ENCODE results near the gene ID1. TPM values are rescaled to one million over a fixed set of nuclear protein-coding genes. Genes with fewer than 3 reads are reported as not detected.
A peak's percentile ranks its signal among the peaks of the same experiment; 100 is the strongest.
"Not testable (repeated sequence)": the region's sequence is repeated elsewhere in the genome, so short reads cannot be mapped to it uniquely, and the experiment has no call there.

The ID1 gene
- total and polyA plus RNA-seq, 4 experiments from 2014 or later: 0.49 to 1.4 (median 0.50) TPM; not detected in 1

DNA sequence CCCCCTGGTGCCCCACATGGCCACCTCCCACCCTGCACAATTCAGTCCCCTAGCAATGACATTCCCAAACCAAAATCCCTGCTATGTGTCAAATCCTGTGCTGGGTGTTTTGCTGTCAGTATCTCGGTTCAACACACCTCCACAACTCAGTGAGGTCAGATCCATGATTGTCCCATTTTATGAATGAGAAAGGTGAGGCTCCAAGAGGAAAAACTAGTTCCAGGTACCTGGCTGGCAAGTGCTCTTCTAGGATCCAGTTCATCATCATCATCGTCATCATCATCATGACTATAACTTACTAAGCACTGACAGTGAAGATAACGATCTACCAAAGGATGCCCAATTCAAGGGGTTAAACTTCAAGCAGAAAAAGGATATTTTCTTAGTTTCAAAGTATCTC lies 15.2 kb downstream of the ID1 start:
- H3K27ac Mint-ChIP-seq: no peak overlapping the region
- H3K9me3 Mint-ChIP-seq: no peaks in the 10 kb centered on the region
- H3K4me1 Mint-ChIP-seq: peaks cover 0 to 2% (median 0%) of the 10 kb centered on the region in 4 donors
- H3K36me3 ChIP-seq (ENCODE audit: insufficient read depth, low read length): no peaks in the 10 kb centered on the region
- H3K4me1 ChIP-seq (ENCODE audit: insufficient read depth, low read length): no peaks in the 10 kb centered on the region
- DNase-seq: no peak
- no peaks in the 10 kb centered on the region for H3K27me3 ChIP-seq (ENCODE audit: insufficient read depth, low read length)
- no peaks in the 10 kb centered on the region for H3K9me3 ChIP-seq (ENCODE audit: control insufficient read depth in 1 of 2, low read length in 2 of 2)
- H3K4me3 Mint-ChIP-seq: no peak overlapping the region
- ChIA-PET CTCF (ENCODE audit: partially characterized antibody) (interaction anchor here (0.5 kb wide), 1 partner anchor 51 kb away, joined by 3 read pairs; no protein-coding TSS in a partner anchor), POLR2A (ENCODE audit: partially characterized antibody) (no interaction called here)
- H3K27me3 Mint-ChIP-seq: peaks cover 0 to 7% of the 10 kb centered on the region in 2 donors
- intact Hi-C loops (cut with micrococcal nuclease): no loop called here
- H3K4me3 ChIP-seq (ENCODE audit: low read length in 2 of 2): no peak overlapping the region
- no peaks in the 10 kb centered on the region for H3K36me3 Mint-ChIP-seq
- H3K27ac ChIP-seq (ENCODE audit: low read depth, low read length): no peak overlapping the region

- intact Hi-C loops (cut with micrococcal nuclease); H3K4me1 Mint-ChIP-seq; H3K27me3 ChIP-seq (ENCODE audit: insufficient read depth, low read length); H3K27me3 Mint-ChIP-seq; H3K4me1 ChIP-seq (ENCODE audit: insufficient read depth, low read length); H3K36me3 Mint-ChIP-seq; H3K9me3 ChIP-seq (ENCODE audit: control insufficient read depth in 1 of 2, low read length in 2 of 2); DNase-seq; H3K27ac Mint-ChIP-seq; H3K27ac ChIP-seq (ENCODE audit: low read depth, low read length); H3K4me3 ChIP-seq (ENCODE audit: low read length in 2 of 2); H3K36me3 ChIP-seq (ENCODE audit: insufficient read depth, low read length); H3K4me3 Mint-ChIP-seq; H3K9me3 Mint-ChIP-seq; POLR2A ChIA-PET (ENCODE audit: partially characterized antibody): not testable (repeated sequence)
- CTCF ChIA-PET (ENCODE audit: partially characterized antibody): interaction anchor here (3.4 kb wide), 1 partner anchor 11 kb away, joined by 16 read pairs; no protein-coding TSS in a partner anchor
Measured at GRCh38 chr20:31623123-31623505, 18.0 kb downstream of the ID1 start.

DNA sequence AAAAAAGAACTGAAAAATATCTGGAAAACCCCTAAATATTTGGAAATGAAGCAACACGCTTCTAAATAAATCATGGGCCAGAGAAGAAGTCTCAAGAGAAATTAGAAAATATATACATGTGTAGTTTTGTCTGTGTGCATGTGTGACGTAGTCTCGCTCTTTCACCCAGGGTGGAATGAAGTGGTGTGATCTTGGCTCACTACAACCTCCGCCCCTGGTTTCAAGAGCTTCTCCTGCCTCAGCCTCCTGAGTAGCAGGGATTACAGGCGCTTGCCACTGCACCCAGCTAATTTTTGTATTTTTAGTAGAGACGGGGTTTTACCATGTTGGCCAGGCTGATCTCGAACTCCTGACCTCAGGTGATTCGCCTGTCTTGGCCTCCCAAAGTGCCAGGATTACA lies 21.4 kb downstream of the ID1 start:
- H3K27me3 ChIP-seq (ENCODE audit: insufficient read depth, low read length); H3K27ac ChIP-seq (ENCODE audit: low read depth, low read length); H3K4me1 ChIP-seq (ENCODE audit: insufficient read depth, low read length); H3K36me3 Mint-ChIP-seq; H3K27ac Mint-ChIP-seq; POLR2A ChIA-PET (ENCODE audit: partially characterized antibody); H3K4me3 Mint-ChIP-seq; H3K27me3 Mint-ChIP-seq; H3K9me3 Mint-ChIP-seq; H3K4me3 ChIP-seq (ENCODE audit: low read length in 2 of 2); H3K36me3 ChIP-seq (ENCODE audit: insufficient read depth, low read length); CTCF ChIA-PET (ENCODE audit: partially characterized antibody); H3K4me1 Mint-ChIP-seq; DNase-seq; H3K9me3 ChIP-seq (ENCODE audit: control insufficient read depth in 1 of 2, low read length in 2 of 2); intact Hi-C loops (cut with micrococcal nuclease): not testable (repeated sequence)

DNA sequence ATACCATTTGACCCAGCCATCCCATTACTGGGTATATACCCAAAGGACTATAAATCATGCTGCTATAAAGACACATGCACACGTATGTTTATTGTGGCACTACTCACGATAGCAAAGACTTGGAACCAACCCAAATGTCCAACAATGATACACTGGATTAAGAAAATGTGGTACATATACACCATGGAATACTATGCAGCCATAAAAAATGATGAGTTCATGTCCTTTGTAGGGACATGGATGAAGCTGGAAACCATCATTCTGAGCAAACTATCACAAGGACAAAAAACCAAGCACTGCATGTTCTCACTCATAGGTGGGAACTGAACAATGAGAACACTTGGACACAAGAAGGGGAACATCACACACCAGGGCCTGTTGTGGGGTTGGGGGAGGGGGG lies 23.0 kb downstream of the ID1 start:
- intact Hi-C loops (cut with micrococcal nuclease); POLR2A ChIA-PET (ENCODE audit: partially characterized antibody); H3K36me3 Mint-ChIP-seq; H3K27ac ChIP-seq (ENCODE audit: low read depth, low read length); H3K4me3 ChIP-seq (ENCODE audit: low read length in 2 of 2); H3K4me3 Mint-ChIP-seq; H3K27me3 Mint-ChIP-seq; H3K27ac Mint-ChIP-seq; H3K4me1 Mint-ChIP-seq; H3K4me1 ChIP-seq (ENCODE audit: insufficient read depth, low read length); CTCF ChIA-PET (ENCODE audit: partially characterized antibody); H3K9me3 Mint-ChIP-seq; DNase-seq; H3K27me3 ChIP-seq (ENCODE audit: insufficient read depth, low read length); H3K9me3 ChIP-seq (ENCODE audit: control insufficient read depth in 1 of 2, low read length in 2 of 2); H3K36me3 ChIP-seq (ENCODE audit: insufficient read depth, low read length): not testable (repeated sequence)

DNA sequence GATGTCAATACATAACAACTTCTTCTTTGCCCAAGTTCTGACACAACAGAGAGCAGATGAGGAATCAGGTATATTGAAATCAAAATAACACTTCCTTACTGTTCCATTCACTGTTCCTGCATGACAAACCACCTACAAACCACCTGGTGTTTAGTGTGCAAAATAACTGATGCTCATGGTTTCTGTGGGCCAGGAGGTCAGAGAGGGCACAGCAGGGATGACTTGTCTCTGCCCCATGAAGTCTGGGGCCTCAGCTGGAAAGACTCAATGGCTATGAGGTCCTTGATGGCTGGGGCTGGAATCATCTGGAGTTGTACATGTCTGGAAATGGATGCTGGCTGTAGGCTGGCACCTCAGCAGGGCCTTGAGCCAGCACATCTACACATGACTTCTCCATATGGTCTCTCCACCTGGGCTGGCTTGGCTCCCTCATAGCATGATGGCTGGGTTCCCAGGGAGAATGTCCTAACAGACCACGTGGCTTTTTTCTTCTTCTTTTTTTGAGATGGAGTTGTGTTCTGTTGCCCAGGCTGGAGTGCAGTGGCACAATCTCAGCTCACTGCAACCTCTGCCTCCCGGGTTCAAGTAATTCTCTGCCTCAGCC lies 25.2 kb downstream of the ID1 start:
- no peak for DNase-seq
- intact Hi-C loops (cut with micrococcal nuclease): no loop called here
- no peaks in the 10 kb centered on the region for H3K27me3 ChIP-seq (ENCODE audit: insufficient read depth, low read length)
- H3K4me3 ChIP-seq (ENCODE audit: low read length in 2 of 2): no peak overlapping the region
- no peaks in the 10 kb centered on the region for H3K9me3 ChIP-seq (ENCODE audit: control insufficient read depth in 1 of 2, low read length in 2 of 2)
- no peak overlapping the region for H3K27ac ChIP-seq (ENCODE audit: low read depth, low read length)
- no peak overlapping the region for H3K4me3 Mint-ChIP-seq
- H3K36me3 ChIP-seq (ENCODE audit: insufficient read depth, low read length): no peaks in the 10 kb centered on the region
- H3K4me1 ChIP-seq (ENCODE audit: insufficient read depth, low read length): no peaks in the 10 kb centered on the region
- no peak overlapping the region for H3K27ac Mint-ChIP-seq
- H3K9me3 Mint-ChIP-seq: peaks cover 0 to 2% (median 0%) of the 10 kb centered on the region in 8 donors
- ChIA-PET CTCF (ENCODE audit: partially characterized antibody) (interaction anchor here (0.6 to 1.1 kb wide), 2 partner anchors 19 to 170 kb away, joined by 3 read pairs; no protein-coding TSS in a partner anchor), POLR2A (ENCODE audit: partially characterized antibody) (no interaction called here)
- no peaks in the 10 kb centered on the region for H3K27me3 Mint-ChIP-seq
- no peaks in the 10 kb centered on the region for H3K36me3 Mint-ChIP-seq
- H3K4me1 Mint-ChIP-seq: no peaks in the 10 kb centered on the region

DNA sequence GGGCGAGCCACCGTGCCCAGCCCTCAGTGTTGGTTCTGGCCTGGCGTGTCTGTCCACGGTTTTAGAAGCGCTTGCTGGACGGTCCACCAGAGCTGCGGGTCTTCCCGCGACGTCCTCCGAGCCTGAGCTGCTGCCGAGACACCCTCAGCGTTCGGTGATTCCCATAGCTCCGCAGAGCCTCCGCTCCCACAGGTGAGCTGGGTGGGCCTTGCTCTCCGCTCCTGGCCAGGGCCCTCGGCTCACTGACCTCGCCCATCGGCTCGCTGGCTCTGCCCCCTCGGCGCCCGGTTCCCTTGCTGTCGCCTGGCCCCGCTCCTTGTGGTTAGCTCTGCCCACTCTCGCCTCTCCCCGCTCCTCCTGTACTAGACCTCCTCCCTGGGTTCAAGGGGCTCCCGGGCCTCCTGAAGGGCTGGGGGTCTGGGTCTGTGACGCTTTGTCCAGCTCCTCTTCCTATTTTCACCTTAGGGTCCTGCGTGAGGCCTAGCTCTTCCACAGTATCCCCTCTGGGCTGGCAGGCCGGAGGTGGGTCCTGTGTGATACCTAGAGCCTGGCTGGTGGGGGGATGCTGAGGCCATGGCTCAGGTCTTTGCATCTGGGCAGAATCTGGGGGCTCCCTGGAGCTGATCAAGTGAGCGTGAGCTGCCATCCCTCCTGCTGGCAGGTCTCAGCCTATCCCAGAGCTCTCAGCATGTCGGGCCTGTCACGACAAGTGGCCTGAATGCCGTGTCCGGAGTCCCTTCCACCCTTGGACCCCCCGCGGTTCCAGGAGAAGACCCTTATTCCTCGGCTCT lies 27.7 kb downstream of the ID1 start:
- H3K27me3 ChIP-seq (ENCODE audit: insufficient read depth, low read length): no peaks in the 10 kb centered on the region
- no peaks in the 10 kb centered on the region for H3K4me1 ChIP-seq (ENCODE audit: insufficient read depth, low read length)
- ChIA-PET POLR2A (ENCODE audit: partially characterized antibody) (interaction anchor here (1.5 kb wide), 1 partner anchor 91 kb away, joined by 3 read pairs; no protein-coding TSS in a partner anchor), CTCF (ENCODE audit: partially characterized antibody) (interaction anchor here (0.8 to 4.3 kb wide), 4 partner anchors 15 to 90 kb away, joined by 3 to 47 read pairs (median 7); partner anchors contain the start of gene BCL2L1)
- no peaks in the 10 kb centered on the region for H3K36me3 ChIP-seq (ENCODE audit: insufficient read depth, low read length)
- H3K4me3 Mint-ChIP-seq: no peak overlapping the region
- H3K36me3 Mint-ChIP-seq: no peaks in the 10 kb centered on the region
- no peak overlapping the region for H3K27ac ChIP-seq (ENCODE audit: low read depth, low read length)
- intact Hi-C loops (cut with micrococcal nuclease): no loop called here
- peaks cover 0 to under 1% (median 0%) of the 10 kb centered on the region in 8 donors for H3K9me3 Mint-ChIP-seq
- H3K27ac Mint-ChIP-seq: peak overlapping the region in 1 of 7 donors; percentile 59
- no peaks in the 10 kb centered on the region for H3K4me1 Mint-ChIP-seq
- no peak for DNase-seq
- no peak overlapping the region for H3K4me3 ChIP-seq (ENCODE audit: low read length in 2 of 2)
- no peaks in the 10 kb centered on the region for H3K9me3 ChIP-seq (ENCODE audit: control insufficient read depth in 1 of 2, low read length in 2 of 2)
- no peaks in the 10 kb centered on the region for H3K27me3 Mint-ChIP-seq

DNA sequence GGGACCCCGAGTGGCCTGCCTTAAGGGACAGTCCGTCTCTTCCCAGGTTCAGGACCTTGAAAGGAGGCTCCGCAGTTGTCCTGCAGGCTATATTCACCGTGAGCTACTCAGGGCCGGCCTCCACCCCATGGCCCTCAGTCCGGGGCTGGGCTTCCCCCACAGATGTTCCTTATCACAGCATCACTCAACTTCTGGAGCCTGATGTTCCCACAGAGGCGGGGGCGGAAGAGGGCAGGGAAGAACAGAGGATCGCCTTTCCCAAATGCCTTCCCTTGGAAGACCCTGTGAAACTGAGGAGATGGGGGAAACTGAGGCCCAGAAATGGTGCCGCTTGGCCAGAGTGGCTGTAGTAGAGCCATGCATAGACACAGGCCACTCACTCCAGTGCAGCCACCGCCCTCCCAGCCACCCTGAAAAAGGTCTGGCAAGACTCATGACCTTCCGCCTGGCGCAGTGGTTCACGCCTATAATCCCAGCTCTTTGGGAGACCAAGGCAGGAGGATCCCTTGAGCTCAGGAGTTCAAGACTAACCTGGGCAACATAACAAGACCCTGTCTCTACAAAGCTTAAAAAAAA lies 28.3 kb downstream of the ID1 start:
- Histone ChIP-seq H3K27ac (ENCODE audit: low read depth, low read length) (no peak overlapping the region), H3K36me3 (ENCODE audit: insufficient read depth, low read length) (no peaks in the 10 kb centered on the region), H3K4me3 (ENCODE audit: low read length in 2 of 2) (no peak overlapping the region), H3K27me3 (ENCODE audit: insufficient read depth, low read length) (no peaks in the 10 kb centered on the region), H3K4me1 (ENCODE audit: insufficient read depth, low read length) (no peaks in the 10 kb centered on the region), H3K9me3 (ENCODE audit: control insufficient read depth in 1 of 2, low read length in 2 of 2) (no peaks in the 10 kb centered on the region)
- H3K4me1 Mint-ChIP-seq: no peaks in the 10 kb centered on the region
- ChIA-PET POLR2A (ENCODE audit: partially characterized antibody) (interaction anchor here (1.3 kb wide), 1 partner anchor 90 kb away, joined by 7 read pairs; no protein-coding TSS in a partner anchor), CTCF (ENCODE audit: partially characterized antibody) (interaction anchor here (0.7 to 4.3 kb wide), 17 partner anchors 8 to 213 kb away, joined by 3 to 47 read pairs (median 3); partner anchors contain the start of gene BCL2L1)
- peaks cover 0 to 3% of the 10 kb centered on the region in 2 donors for H3K27me3 Mint-ChIP-seq
- no peak overlapping the region for H3K27ac Mint-ChIP-seq
- H3K4me3 Mint-ChIP-seq: no peak overlapping the region
- no peaks in the 10 kb centered on the region for H3K36me3 Mint-ChIP-seq
- intact Hi-C loops (cut with micrococcal nuclease): no loop called here
- no peaks in the 10 kb centered on the region for H3K9me3 Mint-ChIP-seq
- DNase-seq: no peak
